Activated CD4-positive, alpha-beta T cell treated with anti-CD3 and anti-CD28 coated beads, Interleukin-2, amount 50 U/mL, for 1 hour (primary cell): ENCODE results near the gene RAVER1.

Experiments used
- DNase-seq: peaks from one replicate; pipeline ENCODE4 v3.0.0-alpha.2; 2020

Gene RAVER1

DNA sequence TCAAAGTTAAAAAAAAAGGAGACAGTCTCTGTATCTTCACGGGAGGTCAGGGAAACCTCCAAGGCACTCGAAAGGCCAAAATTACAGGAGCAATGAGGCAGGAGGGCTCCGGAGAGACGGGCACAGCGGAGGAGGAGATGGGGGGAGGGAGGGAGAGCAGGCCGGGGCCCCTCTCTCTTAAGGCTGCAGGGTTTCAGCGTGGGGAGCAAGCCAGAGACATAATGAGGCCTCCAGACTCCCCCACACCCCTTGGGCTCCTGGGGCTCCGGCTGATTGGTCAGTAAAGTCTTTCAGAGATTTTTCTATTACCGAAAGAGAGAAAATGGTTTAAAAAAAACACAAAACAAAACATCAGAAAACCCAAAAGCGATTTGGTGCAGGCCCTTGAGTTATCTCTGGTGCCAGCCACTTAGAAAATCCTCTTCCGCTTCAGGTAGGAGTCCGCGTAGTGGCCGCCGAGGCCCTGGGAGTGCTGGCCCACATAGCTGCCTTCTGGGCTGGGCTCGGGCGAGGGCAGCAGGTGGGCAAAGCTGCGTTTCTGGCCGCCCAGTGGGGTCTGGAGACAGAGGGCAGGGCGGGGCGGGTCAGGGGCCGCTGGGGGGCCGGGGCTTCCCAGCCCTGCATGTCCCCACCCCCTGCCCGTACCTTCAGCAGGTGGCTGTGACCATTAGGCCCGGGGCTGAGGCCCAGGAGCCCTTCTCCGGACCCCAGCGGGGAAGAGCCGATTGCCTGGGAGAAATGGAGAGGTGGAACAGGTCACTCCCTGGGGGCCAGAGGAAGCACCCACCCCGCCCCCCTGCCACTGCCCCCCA lies 16.1 kb downstream of the RAVER1 start:
- no peak for DNase-seq

DNA sequence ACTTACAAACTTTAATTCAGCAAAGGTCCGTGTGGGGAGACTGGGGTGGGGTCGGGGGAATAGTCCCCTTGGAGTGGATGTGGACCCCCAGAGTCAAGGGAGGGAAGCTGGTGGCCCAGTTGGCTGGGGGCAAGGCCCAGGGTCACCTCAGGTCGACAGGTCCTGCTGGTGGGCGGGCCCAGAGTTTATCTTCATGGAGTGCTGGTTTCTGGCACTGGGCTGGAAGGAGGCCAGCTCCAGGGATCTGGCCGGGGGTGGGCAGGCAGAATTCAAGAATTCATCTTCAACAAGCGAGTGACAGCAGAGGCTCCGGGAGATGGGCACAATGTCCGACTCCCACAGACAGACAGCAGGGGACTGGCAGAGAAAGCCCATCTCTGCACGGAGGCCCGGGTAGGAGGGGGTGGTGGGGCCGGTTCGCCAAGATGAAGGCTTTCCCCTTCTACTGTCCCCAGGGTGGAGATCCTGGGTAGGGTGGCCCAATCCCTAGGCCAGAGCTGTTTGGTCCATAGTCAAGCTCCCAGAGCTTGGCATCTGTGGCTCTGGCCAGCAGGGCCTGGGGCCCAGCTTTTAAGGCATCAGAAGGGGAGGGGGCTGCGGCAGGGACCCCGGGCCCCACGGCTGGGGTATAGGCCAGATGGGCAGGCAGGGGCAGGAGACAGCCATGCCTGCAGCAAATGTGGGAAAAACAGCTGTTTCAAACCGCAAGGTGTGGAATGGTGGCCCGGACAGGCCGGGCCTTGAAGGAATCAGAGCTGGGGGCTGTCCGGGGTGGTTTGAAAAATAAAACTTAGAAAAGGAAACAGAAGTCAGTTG lies 16.9 kb downstream of the RAVER1 start:
- no peak for DNase-seq

DNA sequence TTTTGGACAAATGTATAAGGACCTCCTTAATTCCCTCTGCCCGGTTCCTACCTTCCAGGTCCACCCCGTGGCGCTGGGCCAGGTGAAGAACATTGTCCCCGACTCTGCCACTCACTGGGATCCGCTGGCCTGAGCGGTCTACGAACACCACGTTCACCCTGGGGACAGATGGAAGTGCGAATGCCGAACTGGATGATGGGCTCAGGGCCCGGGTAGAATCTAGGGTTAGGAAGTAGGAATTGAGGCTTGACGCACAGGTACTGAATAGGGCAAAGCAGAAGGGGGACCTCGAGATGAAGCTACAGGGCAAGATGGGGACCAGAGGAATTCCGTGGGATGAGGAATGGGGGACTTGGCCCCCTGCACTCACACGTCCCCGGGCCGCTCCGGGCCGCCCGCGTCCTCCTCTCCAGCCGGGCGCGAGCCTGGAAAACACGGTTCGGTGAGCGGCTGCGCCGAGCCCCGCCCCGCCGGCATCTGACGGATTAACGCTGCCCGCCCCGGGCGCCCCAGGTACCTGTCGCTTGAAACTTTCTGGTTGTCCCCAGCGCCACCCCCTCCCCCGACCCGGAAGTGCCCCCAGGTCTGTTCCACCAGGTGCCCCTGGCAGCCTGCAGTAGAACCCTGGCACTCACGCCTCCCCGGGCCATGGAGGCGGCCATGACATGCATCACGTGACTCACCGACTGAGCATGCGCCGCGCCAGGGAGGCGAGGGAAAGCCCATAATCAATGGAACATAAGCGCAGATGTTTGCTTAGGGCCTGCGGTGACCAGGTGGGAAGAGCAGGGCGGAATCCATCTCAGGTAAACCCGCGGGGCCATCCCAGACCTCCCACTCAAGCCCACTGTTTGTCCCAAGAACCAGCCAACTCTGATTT lies 17.8 kb downstream of the RAVER1 start, which contains the start of gene FDX2:
TSS of gene FDX2 (minus strand) at position 681 of the 880 bp plus-strand sequence. CDS start at position 662, 19 bp downstream.
- DNase-seq = peak; percentile 93

DNA sequence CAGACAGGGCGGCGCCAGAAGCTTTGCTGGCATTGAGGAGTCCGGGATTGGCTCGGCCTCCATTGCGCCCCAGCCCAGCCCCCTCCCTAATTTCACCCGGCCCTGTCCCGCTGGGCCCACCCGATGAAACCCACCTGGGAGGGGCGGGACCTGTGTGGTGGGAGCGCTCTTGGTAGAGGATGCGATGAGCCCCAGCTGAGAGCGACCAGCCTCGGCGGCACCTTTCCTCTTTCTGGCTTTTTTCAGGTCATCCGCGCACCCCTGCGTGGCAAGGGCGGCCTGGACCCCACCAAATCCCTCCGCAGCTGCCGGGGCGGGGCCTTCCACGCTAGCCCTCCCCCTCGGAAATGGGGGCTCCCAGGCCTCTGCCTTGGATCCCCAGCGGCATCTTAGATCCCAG lies 23.9 kb downstream of the RAVER1 start, which contains the start of gene ZGLP1:
TSS of gene ZGLP1 (minus strand) at position 393 of the 400 bp plus-strand sequence.
- DNase-seq = no peak

DNA sequence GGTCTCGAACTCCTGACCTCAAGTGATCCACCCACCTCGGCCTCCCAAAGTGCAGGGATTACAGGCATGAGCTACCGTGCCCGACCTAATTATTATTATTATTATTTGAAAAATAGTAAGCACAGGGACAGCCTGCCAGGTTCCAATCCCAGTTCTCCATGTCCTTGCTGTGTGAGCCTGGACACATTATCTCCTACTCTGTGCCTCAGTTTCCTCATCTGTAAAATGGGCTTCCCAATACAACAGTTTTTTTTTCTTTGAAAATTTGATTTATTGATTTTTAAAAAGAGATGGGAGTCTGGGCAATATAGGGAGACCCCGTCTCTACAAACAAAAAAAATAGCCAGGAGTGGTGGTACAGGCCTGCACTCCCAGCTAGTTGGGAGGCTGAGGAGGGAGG lies 27.0 kb downstream of the RAVER1 start:
- no peak for DNase-seq

DNA sequence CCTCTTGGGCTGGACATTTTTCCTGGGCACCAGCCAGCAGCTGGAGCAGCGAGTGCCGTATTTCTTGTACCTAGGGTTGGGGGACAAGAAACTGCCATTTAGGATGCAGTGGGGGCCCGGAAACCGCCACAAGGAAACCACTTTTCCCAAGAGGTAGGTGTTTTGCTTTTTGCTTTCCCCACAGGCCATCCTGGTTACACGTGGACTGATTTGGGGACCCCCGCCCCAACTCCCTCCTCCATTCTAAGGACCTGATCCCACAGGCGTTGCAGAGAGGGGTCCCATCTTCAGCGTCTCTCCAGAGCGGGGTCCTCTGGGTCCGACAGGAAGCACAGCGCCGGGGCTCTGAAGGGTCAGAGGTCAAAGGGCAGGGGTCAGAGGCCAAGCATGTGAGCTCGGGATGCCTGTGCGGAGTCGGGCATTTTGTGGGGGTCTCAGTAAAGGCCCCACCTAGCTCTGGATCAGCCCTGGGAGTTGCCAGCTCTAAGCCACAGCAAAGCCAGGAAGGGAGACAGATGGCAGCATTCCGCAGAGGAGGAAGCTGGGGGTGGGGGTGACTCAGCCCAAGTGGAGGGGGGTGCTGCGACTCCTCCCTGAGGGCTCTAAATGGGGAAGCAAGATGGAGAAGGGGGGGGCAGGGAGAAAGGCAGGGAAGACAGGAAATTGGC lies 28.1 kb downstream of the RAVER1 start:
- DNase-seq = no peak

DNA sequence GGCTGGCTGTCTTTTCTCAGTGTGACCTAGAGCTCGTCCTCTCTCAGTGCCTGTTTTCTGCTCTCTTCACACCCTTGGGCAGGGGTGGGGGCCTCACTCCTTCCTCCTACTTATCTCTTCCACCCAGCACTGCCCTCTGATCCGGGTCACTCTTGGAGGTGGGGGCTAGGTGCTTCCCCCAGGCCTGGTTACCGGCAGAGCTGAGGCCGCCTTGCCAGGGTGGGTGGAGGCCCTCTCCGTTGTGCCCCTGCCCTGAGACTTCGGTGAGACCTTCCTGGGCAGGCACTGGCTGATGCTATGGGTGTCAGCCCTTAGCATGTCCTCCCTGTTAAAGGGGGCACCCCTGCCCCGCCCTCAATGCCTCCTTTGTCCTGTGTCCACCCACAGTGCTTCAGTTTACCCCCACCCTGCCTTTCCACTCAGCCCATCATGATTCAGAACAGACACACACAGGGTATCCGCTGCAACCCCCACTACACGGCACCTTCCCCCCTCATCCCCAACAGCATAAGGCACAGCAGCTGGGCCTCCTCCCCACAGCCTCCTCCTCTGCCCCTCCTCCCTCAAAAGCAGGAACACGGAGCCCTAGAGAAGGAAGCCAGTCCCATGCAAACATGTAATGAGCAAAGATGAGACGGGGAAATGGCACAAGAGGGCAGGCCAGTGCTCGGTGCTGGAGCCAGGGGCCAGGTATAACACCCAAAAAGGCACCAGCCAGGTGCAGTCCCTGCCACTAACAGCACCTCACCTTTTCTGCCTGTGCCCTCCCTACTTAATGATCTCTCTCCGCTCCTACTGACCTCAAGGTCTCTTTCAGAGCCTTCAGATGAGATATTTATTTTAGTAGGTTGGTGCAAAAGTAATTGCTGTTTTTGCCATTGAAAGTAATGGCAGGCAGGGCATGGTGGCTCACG lies 33.5 kb downstream of the RAVER1 start:
- DNase-seq = no peak

DNA sequence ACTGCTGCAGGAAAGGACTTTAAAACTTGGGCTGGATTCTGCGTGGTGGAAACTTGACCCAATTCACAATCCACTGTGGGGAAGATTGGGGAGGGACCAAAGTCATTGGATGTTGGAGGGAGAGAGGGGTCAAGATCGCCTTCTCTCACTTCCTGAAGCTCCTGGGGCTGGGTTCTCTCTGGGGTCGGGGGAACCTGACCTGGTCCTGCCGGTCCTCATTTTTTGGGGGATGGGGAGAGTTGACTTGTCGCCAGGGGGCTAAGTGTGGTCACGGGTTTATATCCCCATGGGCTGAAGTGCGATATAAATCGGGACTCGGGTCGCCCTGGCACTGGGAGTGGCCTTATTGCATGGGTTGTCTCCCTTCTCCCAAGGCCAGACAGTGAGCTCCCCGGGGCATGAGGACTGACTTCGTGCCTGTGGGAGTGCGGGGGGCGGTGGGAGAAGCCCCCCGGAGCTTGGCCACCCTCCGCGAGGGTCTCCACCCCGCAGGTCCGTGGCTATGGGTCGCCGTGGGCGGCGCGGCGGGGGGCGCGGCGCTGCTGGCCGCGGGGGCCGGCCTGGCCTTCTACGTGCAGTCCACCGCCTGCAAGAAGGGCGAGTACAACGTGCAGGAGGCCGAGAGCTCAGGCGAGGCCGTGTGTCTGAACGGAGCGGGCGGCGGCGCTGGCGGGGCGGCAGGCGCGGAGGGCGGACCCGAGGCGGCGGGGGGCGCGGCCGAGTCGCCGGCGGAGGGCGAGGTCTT lies 37.3 kb downstream of the RAVER1 start:
- DNase-seq = no peak

DNA sequence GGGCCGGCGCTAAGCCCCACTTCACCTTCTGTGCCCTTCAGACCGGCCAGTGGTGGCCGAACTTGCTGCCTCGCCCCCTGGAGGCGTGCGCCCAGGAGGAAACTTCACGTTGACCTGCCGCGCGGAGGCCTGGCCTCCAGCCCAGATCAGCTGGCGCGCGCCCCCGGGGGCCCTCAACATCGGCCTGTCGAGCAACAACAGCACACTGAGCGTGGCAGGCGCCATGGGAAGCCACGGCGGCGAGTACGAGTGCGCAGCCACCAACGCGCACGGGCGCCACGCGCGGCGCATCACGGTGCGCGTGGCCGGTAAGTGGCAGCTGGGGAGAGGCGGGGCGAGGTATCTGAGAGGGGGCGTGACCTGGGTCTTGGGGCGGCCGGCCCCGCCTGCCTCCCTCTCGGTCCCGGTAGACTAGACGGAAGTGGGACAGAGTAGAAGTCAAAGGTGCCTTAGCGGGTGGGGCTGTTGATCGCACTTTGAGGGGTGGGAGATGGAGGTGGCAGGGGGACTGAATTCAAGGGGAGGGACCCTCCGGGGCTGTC lies 38.0 kb downstream of the RAVER1 start:
- peak; percentile 66 for DNase-seq

DNA sequence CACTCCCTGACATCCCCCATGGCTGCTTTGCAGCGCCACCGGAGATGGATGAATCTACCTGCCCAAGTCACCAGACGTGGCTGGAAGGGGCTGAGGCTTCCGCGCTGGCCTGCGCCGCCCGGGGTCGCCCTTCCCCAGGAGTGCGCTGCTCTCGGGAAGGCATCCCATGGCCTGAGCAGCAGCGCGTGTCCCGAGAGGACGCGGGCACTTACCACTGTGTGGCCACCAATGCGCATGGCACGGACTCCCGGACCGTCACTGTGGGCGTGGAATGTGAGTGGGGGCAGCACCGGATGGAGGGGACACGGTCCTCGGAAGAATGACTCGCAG lies 39.0 kb downstream of the RAVER1 start:
- no peak for DNase-seq

DNA sequence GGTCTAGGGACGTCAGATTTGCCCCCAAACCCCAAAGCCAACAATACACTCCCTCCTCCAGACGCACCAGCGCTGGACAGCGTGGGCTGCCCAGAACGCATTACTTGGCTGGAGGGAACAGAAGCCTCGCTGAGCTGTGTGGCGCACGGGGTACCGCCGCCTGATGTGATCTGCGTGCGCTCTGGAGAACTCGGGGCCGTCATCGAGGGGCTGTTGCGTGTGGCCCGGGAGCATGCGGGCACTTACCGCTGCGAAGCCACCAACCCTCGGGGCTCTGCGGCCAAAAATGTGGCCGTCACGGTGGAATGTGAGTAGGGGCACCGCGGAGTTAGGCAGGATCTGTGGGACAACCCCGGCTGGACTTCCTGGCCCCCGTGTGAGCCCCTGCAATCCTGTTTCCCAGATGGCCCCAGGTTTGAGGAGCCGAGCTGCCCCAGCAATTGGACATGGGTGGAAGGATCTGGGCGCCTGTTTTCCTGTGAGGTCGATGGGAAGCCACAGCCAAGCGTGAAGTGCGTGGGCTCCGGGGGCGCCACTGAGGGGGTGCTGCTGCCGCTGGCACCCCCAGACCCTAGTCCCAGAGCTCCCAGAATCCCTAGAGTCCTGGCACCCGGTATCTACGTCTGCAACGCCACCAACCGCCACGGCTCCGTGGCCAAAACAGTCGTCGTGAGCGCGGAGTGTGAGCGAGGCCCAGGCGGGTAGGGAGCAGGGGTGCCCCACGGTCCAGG lies 39.5 kb downstream of the RAVER1 start:
- DNase-seq = no peak

DNA sequence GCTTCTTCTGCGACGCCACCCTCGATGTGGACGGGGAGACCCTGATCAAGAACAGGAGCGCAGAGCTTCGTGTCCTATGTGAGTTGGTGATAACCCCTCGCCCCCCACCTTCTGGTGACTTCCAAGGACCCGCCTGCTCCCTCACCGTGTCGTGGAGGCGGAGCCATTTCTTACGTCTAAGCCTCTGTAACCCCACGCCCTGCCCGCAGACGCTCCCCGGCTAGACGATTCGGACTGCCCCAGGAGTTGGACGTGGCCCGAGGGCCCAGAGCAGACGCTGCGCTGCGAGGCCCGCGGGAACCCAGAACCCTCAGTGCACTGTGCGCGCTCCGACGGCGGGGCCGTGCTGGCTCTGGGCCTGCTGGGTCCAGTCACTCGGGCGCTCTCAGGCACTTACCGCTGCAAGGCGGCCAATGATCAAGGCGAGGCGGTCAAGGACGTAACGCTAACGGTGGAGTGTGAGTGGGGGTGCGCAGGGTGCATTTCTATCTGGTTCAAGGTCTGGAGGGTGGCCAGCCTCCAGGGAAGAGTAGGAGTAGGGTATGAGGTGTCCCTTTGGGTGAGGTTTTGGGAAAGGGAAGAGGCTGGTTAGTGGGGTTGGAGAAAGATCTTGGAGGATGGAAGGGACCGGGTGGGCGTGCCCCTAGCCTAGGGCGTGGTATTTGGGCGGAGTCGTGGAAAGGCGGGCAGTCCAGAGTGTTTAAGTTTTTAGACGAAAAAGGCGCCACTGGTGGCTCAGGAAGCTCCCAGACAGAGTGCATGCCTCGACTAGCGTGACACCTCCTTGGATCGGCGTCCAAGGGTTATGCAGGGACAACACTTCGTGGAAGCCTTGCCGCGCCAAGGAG lies 40.3 kb downstream of the RAVER1 start:
- no peak for DNase-seq

DNA sequence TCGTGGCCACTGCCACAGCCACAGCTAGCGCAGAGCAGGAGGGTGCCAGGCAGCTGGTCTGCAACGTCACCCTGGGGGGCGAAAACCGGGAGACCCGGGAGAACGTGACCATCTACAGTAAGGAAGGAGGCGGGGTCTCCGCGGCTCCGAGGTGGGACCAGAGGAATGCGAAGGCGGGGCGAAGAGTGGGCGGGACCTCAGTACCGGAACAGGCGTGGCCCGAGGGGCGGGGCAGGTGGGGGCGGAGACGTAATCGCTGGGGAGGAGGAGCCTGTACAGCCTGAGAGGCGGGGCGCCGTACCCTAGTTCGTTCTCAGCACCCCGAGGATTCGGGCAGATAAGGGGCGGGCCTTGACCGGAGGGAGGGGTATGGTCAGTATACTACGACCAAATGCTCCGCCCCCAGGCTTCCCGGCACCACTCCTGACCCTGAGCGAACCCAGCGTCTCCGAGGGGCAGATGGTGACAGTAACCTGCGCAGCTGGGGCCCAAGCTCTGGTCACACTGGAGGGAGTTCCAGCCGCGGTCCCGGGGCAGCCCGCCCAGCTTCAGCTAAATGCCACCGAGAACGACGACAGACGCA lies 41.0 kb downstream of the RAVER1 start:
- DNase-seq = peak; percentile 63

DNA sequence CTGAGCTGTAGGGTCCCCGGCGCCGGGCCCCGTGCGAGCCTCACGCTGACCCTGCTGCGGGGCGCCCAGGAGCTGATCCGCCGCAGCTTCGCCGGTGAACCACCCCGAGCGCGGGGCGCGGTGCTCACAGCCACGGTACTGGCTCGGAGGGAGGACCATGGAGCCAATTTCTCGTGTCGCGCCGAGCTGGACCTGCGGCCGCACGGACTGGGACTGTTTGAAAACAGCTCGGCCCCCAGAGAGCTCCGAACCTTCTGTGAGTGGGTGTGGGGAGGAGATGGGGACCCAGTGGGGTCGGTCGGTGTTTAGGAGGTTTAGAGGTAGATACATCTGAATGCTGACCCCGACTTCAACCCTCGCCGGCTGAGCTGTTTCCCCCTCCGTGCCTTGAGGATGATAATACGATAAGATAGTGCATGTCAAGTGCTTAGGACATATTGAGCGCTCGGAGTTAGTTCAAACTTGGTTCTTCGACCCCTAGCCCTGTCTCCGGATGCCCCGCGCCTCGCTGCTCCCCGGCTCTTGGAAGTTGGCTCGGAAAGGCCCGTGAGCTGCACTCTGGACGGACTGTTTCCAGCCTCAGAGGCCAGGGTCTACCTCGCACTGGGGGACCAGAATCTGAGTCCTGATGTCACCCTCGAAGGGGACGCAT lies 41.6 kb downstream of the RAVER1 start:
- DNase-seq = no peak

DNA sequence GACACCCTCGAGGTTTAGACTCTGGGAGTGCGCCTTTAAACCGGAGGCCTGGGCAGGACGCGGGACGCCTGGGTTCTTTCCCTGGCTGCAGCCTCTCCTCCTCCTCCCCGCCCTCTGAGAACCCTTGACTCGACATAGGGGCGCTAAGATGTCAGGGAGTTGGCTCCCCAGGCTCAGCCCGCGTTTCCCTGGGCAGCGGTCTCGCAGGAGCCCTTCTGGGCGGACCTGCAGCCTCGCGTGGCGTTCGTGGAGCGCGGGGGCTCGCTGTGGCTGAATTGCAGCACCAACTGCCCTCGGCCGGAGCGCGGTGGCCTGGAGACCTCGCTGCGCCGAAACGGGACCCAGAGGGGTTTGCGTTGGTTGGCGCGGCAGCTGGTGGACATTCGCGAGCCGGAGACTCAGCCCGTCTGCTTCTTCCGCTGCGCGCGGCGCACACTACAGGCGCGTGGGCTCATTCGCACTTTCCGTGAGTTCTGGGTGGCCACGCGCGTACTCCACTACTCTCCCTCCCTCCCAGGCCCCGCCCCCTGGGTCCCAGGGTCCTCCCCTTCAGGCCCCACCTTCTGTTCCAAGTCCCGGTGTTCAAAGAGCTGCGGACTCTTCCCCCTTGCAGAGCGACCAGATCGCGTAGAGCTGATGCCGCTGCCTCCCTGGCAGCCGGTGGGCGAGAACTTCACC lies 42.3 kb downstream of the RAVER1 start:
- peak; percentile 53 for DNase-seq

DNA sequence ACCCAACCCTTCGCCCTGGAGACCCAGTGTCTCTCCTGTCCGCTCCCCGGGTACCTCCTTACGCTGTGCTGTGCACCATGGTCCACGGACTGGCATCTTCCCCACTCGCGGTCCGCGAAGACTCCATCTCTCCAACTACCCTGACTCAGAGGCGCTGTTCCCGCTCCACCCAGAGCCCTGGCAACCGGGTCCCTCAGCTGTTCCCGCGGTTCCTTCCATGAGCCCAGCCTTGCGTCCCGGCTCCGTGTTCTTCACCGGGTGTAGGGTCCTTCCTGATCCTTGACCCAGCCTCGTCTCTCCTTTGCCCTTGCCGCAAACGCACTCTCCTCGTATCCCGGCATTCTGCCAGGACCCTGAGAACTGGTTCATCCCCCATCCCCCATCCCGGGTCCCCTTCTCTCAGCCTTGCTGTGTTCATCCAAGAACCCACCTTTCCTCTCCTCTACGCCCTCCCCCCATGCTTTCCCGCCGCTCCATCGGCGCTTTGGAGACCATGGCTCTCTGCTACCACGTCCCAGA lies 42.9 kb downstream of the RAVER1 start:
- DNase-seq = no peak

DNA sequence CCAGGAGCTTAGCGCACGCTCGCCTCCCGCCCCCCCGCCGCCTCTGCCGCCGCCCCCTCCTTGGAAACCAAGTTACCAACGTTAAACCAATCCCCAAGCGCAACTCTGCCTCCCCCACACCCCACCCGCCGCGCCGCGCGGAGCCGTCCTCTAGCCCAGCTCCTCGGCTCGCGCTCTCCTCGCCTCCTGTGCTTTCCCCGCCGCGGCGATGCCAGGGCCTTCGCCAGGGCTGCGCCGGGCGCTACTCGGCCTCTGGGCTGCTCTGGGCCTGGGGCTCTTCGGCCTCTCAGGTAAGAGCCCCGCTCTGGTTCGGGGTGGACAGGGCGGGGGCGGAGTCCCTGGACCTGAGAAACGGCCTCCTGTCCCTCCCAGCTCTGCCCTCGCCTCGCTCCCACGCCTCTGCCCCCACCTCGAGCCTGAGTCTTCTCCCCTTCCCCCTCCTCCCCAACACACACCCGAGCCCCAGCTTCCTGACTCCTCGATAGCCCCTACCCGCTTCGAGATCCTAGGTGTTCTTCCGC lies 43.4 kb downstream of the RAVER1 start, which contains the start of gene ICAM5:
TSS of gene ICAM5 (plus strand) at position 117 of the 521 bp plus-strand sequence. CDS start at position 209, 92 bp downstream.
- peak; percentile 38 for DNase-seq
